Neural cell (in vitro differentiated cells): ENCODE measurements around the gene DNAH10.

Source experiments
- CTCF ChIP-seq: fragments of 450-650 bp; IDR thresholded peaks from 2 replicates; pipeline ENCODE4 v1.5.1; 2014; ENCODE audit warnings: antibody characterized with exemption, mild to moderate bottlenecking, moderate library complexity; ENCODE audit not compliant: poor library complexity, severe bottlenecking
- POLR2AphosphoS5 ChIP-seq: IDR thresholded peaks from 2 replicates; pipeline ENCODE4 v1.6.1; 2012
- RAD21 ChIP-seq: fragments of 450-650 bp; conservative IDR thresholded peaks from 2 replicates; pipeline ENCODE4 v1.6.1; 2014; ENCODE audit warnings: antibody characterized with exemption, mild to moderate bottlenecking, moderate library complexity
- REST ChIP-seq: IDR thresholded peaks from 2 replicates; pipeline ENCODE4 v1.6.1; 2012; ENCODE audit warnings: borderline replicate concordance

- TF ChIP-seq CTCF (no peak), REST (no peak), POLR2AphosphoS5 (no peak), RAD21 (no peak)
Observed at GRCh38 chr12:123960856-123961255, 198.8 kb downstream of the DNAH10 start.
